ENCODE measurements around the gene BMPR1A. TPM values are rescaled to one million over a fixed set of nuclear protein-coding genes. Genes with fewer than 3 reads are reported as not detected.

Gene BMPR1A
- total RNA-seq, 1 donor, result 71.7 TPM

- Histone ChIP-seq H3K36me3 (ENCODE audit: insufficient read depth, low read length) (no peaks in the 10 kb centered on the region), H3K4me3 (ENCODE audit: insufficient read depth, low read length) (no peak overlapping the region), H3K27me3 (ENCODE audit: insufficient read depth, low read length) (no peaks in the 10 kb centered on the region), H3K79me2 (ENCODE audit: insufficient read depth, low read length) (peaks cover 71% of the 10 kb centered on the region), H3K4me2 (ENCODE audit: insufficient read depth, low read length) (no peak overlapping the region), H3K4me1 (ENCODE audit: insufficient read depth, low read length) (peaks cover 6% of the 10 kb centered on the region), H3K9me3 (ENCODE audit: low read depth, low read length) (no peaks in the 10 kb centered on the region), H4K20me1 (ENCODE audit: insufficient read depth, low read length) (peaks cover 2% of the 10 kb centered on the region), H3K27ac (ENCODE audit: low read depth, low read length) (no peak overlapping the region), H2AFZ (ENCODE audit: low read length) (no peak overlapping the region)
- no peak for TF ChIP-seq CTCF (IDR thresholded peaks at IDR 0.05; ENCODE audit: extremely low read depth, low read depth, low read length)
- no peak for DNase-seq (ENCODE audit: insufficient read length, low spot score, missing footprints)
These were observed 48.4 kb downstream of the BMPR1A start for GRCh38 chr10:86804805-86805204.

GRCh38 chr10:86813101-86813500, 56.7 kb downstream of the BMPR1A start:
- Histone ChIP-seq H3K9me3 (ENCODE audit: low read depth, low read length) (no peaks in the 10 kb centered on the region), H3K27ac (ENCODE audit: low read depth, low read length) (no peak overlapping the region), H3K27me3 (ENCODE audit: insufficient read depth, low read length) (no peaks in the 10 kb centered on the region), H3K4me1 (ENCODE audit: insufficient read depth, low read length) (peaks cover 27% of the 10 kb centered on the region), H3K4me2 (ENCODE audit: insufficient read depth, low read length) (no peak overlapping the region), H3K79me2 (ENCODE audit: insufficient read depth, low read length) (peaks cover 91% of the 10 kb centered on the region), H4K20me1 (ENCODE audit: insufficient read depth, low read length) (peaks cover 27% of the 10 kb centered on the region), H3K36me3 (ENCODE audit: insufficient read depth, low read length) (no peaks in the 10 kb centered on the region), H2AFZ (ENCODE audit: low read length) (no peak overlapping the region), H3K4me3 (ENCODE audit: insufficient read depth, low read length) (no peak overlapping the region)
- DNase-seq (ENCODE audit: insufficient read length, low spot score, missing footprints), result no peak
- TF ChIP-seq CTCF (IDR thresholded peaks at IDR 0.05; ENCODE audit: extremely low read depth, low read depth, low read length), result no peak

- TF ChIP-seq CTCF (IDR thresholded peaks at IDR 0.05; ENCODE audit: extremely low read depth, low read depth, low read length), result no peak
- H3K79me2 ChIP-seq (ENCODE audit: insufficient read depth, low read length), result peaks cover 89% of the 10 kb centered on the region
- no peaks in the 10 kb centered on the region for H3K27me3 ChIP-seq (ENCODE audit: insufficient read depth, low read length)
- peaks cover 27% of the 10 kb centered on the region for H3K4me1 ChIP-seq (ENCODE audit: insufficient read depth, low read length)
- no peak overlapping the region for H2AFZ ChIP-seq (ENCODE audit: low read length)
- no peaks in the 10 kb centered on the region for H3K36me3 ChIP-seq (ENCODE audit: insufficient read depth, low read length)
- H3K27ac ChIP-seq (ENCODE audit: low read depth, low read length), result peak overlapping the region; percentile 59
- peak overlapping the region; percentile 60 for H3K4me2 ChIP-seq (ENCODE audit: insufficient read depth, low read length)
- peaks cover 31% of the 10 kb centered on the region for H4K20me1 ChIP-seq (ENCODE audit: insufficient read depth, low read length)
- H3K4me3 ChIP-seq (ENCODE audit: insufficient read depth, low read length), result no peak overlapping the region
- DNase-seq (ENCODE audit: insufficient read length, low spot score, missing footprints), result no peak
- H3K9me3 ChIP-seq (ENCODE audit: low read depth, low read length), result no peaks in the 10 kb centered on the region
These were observed 57.6 kb downstream of the BMPR1A start for GRCh38 chr10:86813982-86814381.

GRCh38 chr10:86815035-86815617, 58.7 kb downstream of the BMPR1A start:
- H3K4me2 ChIP-seq (ENCODE audit: insufficient read depth, low read length), result peak overlapping the region; percentile 60

More at GRCh38 chr10:86815035-86815617, 58.7 kb downstream of the BMPR1A start:
- peak; percentile 55 for DNase-seq (ENCODE audit: insufficient read length, low spot score, missing footprints)
- Histone ChIP-seq H3K27ac (ENCODE audit: low read depth, low read length) (peak overlapping the region; percentile 59), H3K4me1 (ENCODE audit: insufficient read depth, low read length) (peaks cover 27% of the 10 kb centered on the region), H4K20me1 (ENCODE audit: insufficient read depth, low read length) (peaks cover 39% of the 10 kb centered on the region), H3K27me3 (ENCODE audit: insufficient read depth, low read length) (no peaks in the 10 kb centered on the region), H2AFZ (ENCODE audit: low read length) (no peak overlapping the region), H3K9me3 (ENCODE audit: low read depth, low read length) (no peaks in the 10 kb centered on the region), H3K79me2 (ENCODE audit: insufficient read depth, low read length) (peaks cover 89% of the 10 kb centered on the region), H3K4me3 (ENCODE audit: insufficient read depth, low read length) (no peak overlapping the region), H3K36me3 (ENCODE audit: insufficient read depth, low read length) (no peaks in the 10 kb centered on the region)
- no peak for TF ChIP-seq CTCF (IDR thresholded peaks at IDR 0.05; ENCODE audit: extremely low read depth, low read depth, low read length)
